Nephron (organoid): ENCODE data around the gene UST.
A peak's percentile ranks its signal among the peaks of the same experiment; 100 is the strongest.
"Not testable (repeated sequence)": the region's sequence is repeated elsewhere in the genome, so short reads cannot be mapped to it uniquely, and the experiment has no call there.

Experiments used
- H3K27ac Mint-ChIP-seq, 3 experiments: 2 replicates each; pipeline ENCODE4 v1.8.0; 2020; ENCODE audit warnings: mixed read lengths in 3 of 3, mild to moderate bottlenecking in 2 of 3, moderate library complexity in 1 of 3
- H3K27me3 Mint-ChIP-seq: 2 replicates; pipeline ENCODE4 v1.8.0; 2021; ENCODE audit warnings: low read depth, mild to moderate bottlenecking, moderate library complexity, mixed read lengths
- H3K36me3 Mint-ChIP-seq: 2 replicates; pipeline ENCODE4 v1.8.0; 2020; ENCODE audit warnings: low read depth, mixed read lengths
- H3K4me1 Mint-ChIP-seq: 2 replicates; pipeline ENCODE4 v1.8.0; 2020; ENCODE audit warnings: mixed read lengths
- H3K4me3 Mint-ChIP-seq, 3 experiments: 2 replicates each; pipeline ENCODE4 v1.8.0; 2020; ENCODE audit warnings: mild to moderate bottlenecking in 3 of 3, mixed read lengths in 3 of 3, moderate library complexity in 2 of 3
- H3K9me3 Mint-ChIP-seq: 2 replicates; pipeline ENCODE4 v1.8.0; 2020; ENCODE audit warnings: mixed read lengths
- TF ChIP-seq, protein P1 (sequence below), 3 experiments: fragments of 200-600 bp; sonication (generic); IDR thresholded peaks; one replicate each; pipeline ENCODE4 v1.5.0; 2021; ENCODE audit warnings: antibody characterized with exemption in 3 of 3; ENCODE audit not compliant: unreplicated experiment in 3 of 3

UST gene

GRCh38 chr6:148845464-148845863 is 98.6 kb downstream of the UST start:
- no peak overlapping the region for H3K4me3 Mint-ChIP-seq
- H3K27me3 Mint-ChIP-seq, result no peaks in the 10 kb centered on the region
- H3K36me3 Mint-ChIP-seq, result no peaks in the 10 kb centered on the region
- TF ChIP-seq, protein P1, sequence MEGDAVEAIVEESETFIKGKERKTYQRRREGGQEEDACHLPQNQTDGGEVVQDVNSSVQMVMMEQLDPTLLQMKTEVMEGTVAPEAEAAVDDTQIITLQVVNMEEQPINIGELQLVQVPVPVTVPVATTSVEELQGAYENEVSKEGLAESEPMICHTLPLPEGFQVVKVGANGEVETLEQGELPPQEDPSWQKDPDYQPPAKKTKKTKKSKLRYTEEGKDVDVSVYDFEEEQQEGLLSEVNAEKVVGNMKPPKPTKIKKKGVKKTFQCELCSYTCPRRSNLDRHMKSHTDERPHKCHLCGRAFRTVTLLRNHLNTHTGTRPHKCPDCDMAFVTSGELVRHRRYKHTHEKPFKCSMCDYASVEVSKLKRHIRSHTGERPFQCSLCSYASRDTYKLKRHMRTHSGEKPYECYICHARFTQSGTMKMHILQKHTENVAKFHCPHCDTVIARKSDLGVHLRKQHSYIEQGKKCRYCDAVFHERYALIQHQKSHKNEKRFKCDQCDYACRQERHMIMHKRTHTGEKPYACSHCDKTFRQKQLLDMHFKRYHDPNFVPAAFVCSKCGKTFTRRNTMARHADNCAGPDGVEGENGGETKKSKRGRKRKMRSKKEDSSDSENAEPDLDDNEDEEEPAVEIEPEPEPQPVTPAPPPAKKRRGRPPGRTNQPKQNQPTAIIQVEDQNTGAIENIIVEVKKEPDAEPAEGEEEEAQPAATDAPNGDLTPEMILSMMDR (IDR thresholded peaks at IDR 0.05; ENCODE audit: unreplicated experiment in 3 of 3), result no peak
- H3K9me3 Mint-ChIP-seq, result no peaks in the 10 kb centered on the region
- peaks cover 18% of the 10 kb centered on the region for H3K4me1 Mint-ChIP-seq
- H3K27ac Mint-ChIP-seq, result no peak overlapping the region

GRCh38 chr6:148846778-148847761 is 100.2 kb downstream of the UST start:
- no peaks in the 10 kb centered on the region for H3K36me3 Mint-ChIP-seq
- H3K27ac Mint-ChIP-seq, result peak overlapping the region; percentile 63 to 78 (median 70)
- TF ChIP-seq, protein P1 (IDR thresholded peaks at IDR 0.05; ENCODE audit: unreplicated experiment in 3 of 3), result no peak
- H3K27me3 Mint-ChIP-seq, result no peaks in the 10 kb centered on the region
- no peaks in the 10 kb centered on the region for H3K9me3 Mint-ChIP-seq
- H3K4me3 Mint-ChIP-seq, result no peak overlapping the region
- peaks cover 24% of the 10 kb centered on the region for H3K4me1 Mint-ChIP-seq

DNA sequence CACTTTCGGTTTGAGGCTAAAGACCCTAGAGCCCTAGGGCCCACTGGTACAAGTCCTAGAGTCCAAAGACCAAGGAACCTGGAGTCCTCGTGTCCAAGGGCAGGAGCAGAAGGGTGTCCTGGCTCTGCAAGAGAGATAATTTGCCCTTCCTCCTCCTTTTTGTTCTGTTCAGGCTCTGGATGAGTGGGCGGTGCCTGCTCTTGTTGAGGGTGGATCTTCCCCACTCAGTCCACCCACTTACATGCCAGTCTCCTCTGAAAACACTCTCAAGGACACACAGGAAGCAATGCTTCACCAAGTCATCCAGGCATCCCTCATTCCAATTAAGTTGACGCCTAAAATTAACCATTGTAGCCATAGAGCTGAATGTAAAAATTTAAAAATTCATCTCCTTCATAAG is 102.1 kb downstream of the UST start:
- Mint-ChIP-seq H3K27me3 (no peaks in the 10 kb centered on the region), H3K27ac (no peak overlapping the region), H3K9me3 (no peaks in the 10 kb centered on the region), H3K4me3 (no peak overlapping the region), H3K36me3 (no peaks in the 10 kb centered on the region), H3K4me1 (peaks cover 34% of the 10 kb centered on the region)
- TF ChIP-seq, protein P1 (IDR thresholded peaks at IDR 0.05; ENCODE audit: unreplicated experiment in 3 of 3), result no peak

DNA sequence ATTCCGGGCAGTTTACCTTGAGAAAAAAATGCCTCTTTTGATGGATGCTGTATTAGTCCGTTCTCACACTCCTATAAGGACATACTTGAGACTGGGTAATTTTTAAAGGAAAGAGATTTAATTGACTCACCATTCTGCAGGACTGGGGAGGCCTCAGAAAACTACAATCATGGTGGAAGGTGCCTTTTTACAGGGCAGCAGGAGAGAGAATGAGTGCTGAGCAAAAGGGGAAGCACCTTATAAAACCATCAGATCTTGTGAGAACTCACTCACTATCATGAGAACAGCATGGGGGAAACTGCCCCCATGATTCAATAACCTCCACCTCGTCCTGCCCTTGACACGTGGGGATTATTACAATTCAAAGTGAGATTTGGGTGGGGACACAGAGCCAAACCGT is 102.6 kb downstream of the UST start:
- H3K4me3 Mint-ChIP-seq, H3K27ac Mint-ChIP-seq: not testable (repeated sequence)

DNA sequence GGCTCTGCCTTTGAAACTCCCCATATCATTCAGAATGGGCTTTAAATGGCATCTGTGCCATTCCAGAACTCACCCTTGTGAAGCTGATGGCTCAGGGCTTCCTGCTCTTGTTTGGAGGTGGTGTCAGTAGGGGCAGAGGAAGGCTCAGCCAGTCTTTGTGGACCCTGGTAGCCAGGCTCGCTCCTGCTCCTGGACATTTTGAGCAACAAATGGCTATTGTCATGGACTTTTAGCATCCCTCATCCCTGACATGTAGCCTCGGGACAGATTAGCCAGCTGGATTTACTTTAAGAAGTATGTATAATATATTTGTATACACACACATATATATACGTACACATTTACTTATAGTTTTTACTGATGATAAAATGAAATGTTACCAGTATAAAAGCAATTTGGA is 104.1 kb downstream of the UST start:
- Mint-ChIP-seq H3K36me3 (no peaks in the 10 kb centered on the region), H3K27me3 (no peaks in the 10 kb centered on the region), H3K4me1 (peaks cover 49% of the 10 kb centered on the region), H3K27ac (no peak overlapping the region), H3K4me3 (no peak overlapping the region), H3K9me3 (no peaks in the 10 kb centered on the region)
- TF ChIP-seq, protein P1 (IDR thresholded peaks at IDR 0.05; ENCODE audit: unreplicated experiment in 3 of 3), result no peak

More for the DNA sequence above, 102.6 kb downstream of the UST start:
- H3K27me3 Mint-ChIP-seq, H3K36me3 Mint-ChIP-seq, H3K9me3 Mint-ChIP-seq: not testable (repeated sequence)
- H3K4me1 Mint-ChIP-seq, result peaks cover 40% of the 10 kb centered on the region

DNA sequence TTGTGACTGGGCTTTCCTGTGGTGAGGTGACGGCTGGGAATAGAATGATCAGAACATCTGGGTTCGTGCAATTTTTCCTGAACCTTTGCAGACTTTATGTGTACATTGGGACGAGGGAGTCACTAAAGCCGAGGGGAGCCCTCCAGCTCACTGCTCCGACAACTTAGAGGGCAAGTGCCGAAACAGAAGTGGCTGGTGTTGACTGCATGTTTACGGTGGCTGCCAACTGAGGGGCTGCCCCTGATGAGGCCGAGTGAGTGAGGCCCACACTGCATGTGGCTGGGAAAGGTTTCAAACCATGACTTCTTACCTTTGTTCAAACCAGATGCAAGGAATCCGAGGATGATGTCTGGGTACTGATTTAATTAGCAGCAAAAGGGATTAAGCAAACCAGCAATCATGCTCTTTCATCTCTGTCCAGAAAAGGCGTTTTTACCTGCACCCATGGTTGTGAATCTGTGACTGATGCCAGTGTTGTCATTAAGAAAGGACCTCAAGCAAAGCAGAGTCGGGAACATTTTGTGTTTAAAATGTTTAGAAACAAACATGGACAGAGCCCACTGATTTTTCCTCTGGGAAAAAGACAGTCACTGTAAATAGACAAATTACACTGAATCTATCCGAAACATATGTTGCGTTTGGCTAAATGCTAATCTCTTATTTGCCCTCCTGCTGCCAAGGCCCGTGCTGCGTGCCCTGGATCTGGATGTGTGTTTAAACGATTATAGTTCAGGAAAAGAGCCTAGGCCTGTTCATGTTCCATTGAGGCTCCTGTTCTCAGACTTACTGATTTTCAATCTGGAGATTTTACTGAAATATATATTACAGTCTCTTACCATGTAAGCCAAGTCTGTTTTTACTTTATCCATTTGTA is 105.1 kb downstream of the UST start:
- Mint-ChIP-seq H3K4me1 (peaks cover 49% of the 10 kb centered on the region), H3K9me3 (no peaks in the 10 kb centered on the region), H3K4me3 (no peak overlapping the region), H3K27ac (peak overlapping the region; percentile 54 to 62 (median 62)), H3K27me3 (no peaks in the 10 kb centered on the region), H3K36me3 (no peaks in the 10 kb centered on the region)
- TF ChIP-seq, protein P1 (IDR thresholded peaks at IDR 0.05; ENCODE audit: unreplicated experiment in 3 of 3), result no peak
